Osteoblast (primary cell): ENCODE results near the gene CHRNA1. TPM values are rescaled to one million over a fixed set of nuclear protein-coding genes. Genes with fewer than 3 reads are reported as not detected.

Experiments used
- DNase-seq: peaks from one replicate; pipeline ENCODE4 v3.0.0; 2011; ENCODE audit warnings: low spot score, mixed read lengths; ENCODE audit not compliant: insufficient read length; ENCODE audit errors: missing footprints
- H2AFZ ChIP-seq: 2 replicates; pipeline ENCODE4 v1.6.0; 2011; ENCODE audit warnings: mild to moderate bottlenecking, low read length
- H3K27ac ChIP-seq: 2 replicates; pipeline ENCODE4 v1.5.1; 2011; ENCODE audit warnings: mild to moderate bottlenecking, low read depth, low read length, moderate library complexity
- H3K27me3 ChIP-seq: 2 replicates; pipeline ENCODE4 v1.6.0; 2012; ENCODE audit warnings: mild to moderate bottlenecking, control low read depth, inconsistent platforms, low read length, moderate library complexity; ENCODE audit not compliant: insufficient read depth
- H3K36me3 ChIP-seq: 2 replicates; pipeline ENCODE4 v1.5.1; 2011; ENCODE audit warnings: mild to moderate bottlenecking, low read length, control low read depth, moderate library complexity; ENCODE audit not compliant: insufficient read depth
- H3K4me1 ChIP-seq: 2 replicates; pipeline ENCODE4 v1.5.1; 2011; ENCODE audit warnings: mild to moderate bottlenecking, low read length, control low read depth, moderate library complexity; ENCODE audit not compliant: insufficient read depth
- H3K4me2 ChIP-seq: 2 replicates; pipeline ENCODE4 v1.6.0; 2011; ENCODE audit warnings: mild to moderate bottlenecking, low read length; ENCODE audit not compliant: insufficient read depth
- H3K4me3 ChIP-seq: fragments of 200-600 bp; sonication (generic); 3 replicates; pipeline ENCODE4 v1.5.1; 2012; ENCODE audit warnings: mild to moderate bottlenecking, low read length, inconsistent platforms; ENCODE audit not compliant: insufficient read depth
- H3K79me2 ChIP-seq: 2 replicates; pipeline ENCODE4 v1.6.0; 2012; ENCODE audit warnings: mild to moderate bottlenecking, low read length, control low read depth, inconsistent platforms; ENCODE audit not compliant: insufficient read depth
- H3K9me3 ChIP-seq: 2 replicates; pipeline ENCODE4 v1.5.1; 2011; ENCODE audit warnings: low read depth, low read length, control low read depth
- H4K20me1 ChIP-seq: 2 replicates; pipeline ENCODE4 v1.6.0; 2012; ENCODE audit warnings: mild to moderate bottlenecking, low read length, control low read depth; ENCODE audit not compliant: insufficient read depth
- CTCF ChIP-seq: IDR thresholded peaks from 2 replicates; pipeline ENCODE4 v1.5.1; 2011; ENCODE audit warnings: mild to moderate bottlenecking, low read depth, low read length, moderate library complexity; ENCODE audit errors: extremely low read depth
- total RNA-seq: library from RNA; depleted of rRNA; stranded (reverse); fragments of >200 nt; gene quantifications from 2 replicates; pipeline ENCODE4 v1.2.3, GENCODE V29; 2012

CHRNA1 gene
- total RNA-seq, 1 donor: not detected

- Histone ChIP-seq H2AFZ (no peak overlapping the region), H3K79me2 (no peaks in the 10 kb centered on the region), H3K4me3 (no peak overlapping the region), H3K27ac (peak overlapping the region; percentile 40), H3K36me3 (peaks cover 2% of the 10 kb centered on the region), H3K4me1 (peaks cover 24% of the 10 kb centered on the region), H3K9me3 (no peaks in the 10 kb centered on the region), H4K20me1 (no peaks in the 10 kb centered on the region), H3K27me3 (no peaks in the 10 kb centered on the region), H3K4me2 (no peak overlapping the region)
- no peak for TF ChIP-seq CTCF
- DNase-seq: no peak
Observed at GRCh38 chr2:174802459-174802858, 38.2 kb upstream of the CHRNA1 start.

GRCh38 chr2:174800436-174801205 lies 36.3 kb upstream of the CHRNA1 start:
- Histone ChIP-seq H3K9me3 (no peaks in the 10 kb centered on the region), H2AFZ (no peak overlapping the region), H4K20me1 (no peaks in the 10 kb centered on the region), H3K79me2 (no peaks in the 10 kb centered on the region), H3K36me3 (no peaks in the 10 kb centered on the region), H3K4me1 (peaks cover 19% of the 10 kb centered on the region), H3K27me3 (no peaks in the 10 kb centered on the region), H3K27ac (no peak overlapping the region), H3K4me2 (no peak overlapping the region), H3K4me3 (no peak overlapping the region)
- DNase-seq: no peak
- no peak for TF ChIP-seq CTCF

GRCh38 chr2:174798801-174799200 lies 34.5 kb upstream of the CHRNA1 start:
- no peaks in the 10 kb centered on the region for H3K79me2 ChIP-seq
- no peak overlapping the region for H3K4me3 ChIP-seq
- no peaks in the 10 kb centered on the region for H3K27me3 ChIP-seq
- no peaks in the 10 kb centered on the region for H3K9me3 ChIP-seq
- H2AFZ ChIP-seq: no peak overlapping the region
- peaks cover 29% of the 10 kb centered on the region for H3K4me1 ChIP-seq
- no peak for TF ChIP-seq CTCF
- no peak for DNase-seq
- no peaks in the 10 kb centered on the region for H3K36me3 ChIP-seq
- no peaks in the 10 kb centered on the region for H4K20me1 ChIP-seq
- H3K4me2 ChIP-seq: no peak overlapping the region
- no peak overlapping the region for H3K27ac ChIP-seq

- Histone ChIP-seq H3K4me2 (no peak overlapping the region), H3K36me3 (no peaks in the 10 kb centered on the region), H3K27me3 (no peaks in the 10 kb centered on the region), H3K9me3 (no peaks in the 10 kb centered on the region), H4K20me1 (no peaks in the 10 kb centered on the region), H2AFZ (no peak overlapping the region), H3K4me3 (no peak overlapping the region), H3K79me2 (no peaks in the 10 kb centered on the region), H3K27ac (peak overlapping the region; percentile 16), H3K4me1 (peaks cover 29% of the 10 kb centered on the region)
- DNase-seq: peak; percentile 37
- TF ChIP-seq CTCF: no peak
Observed at GRCh38 chr2:174797781-174798276, 33.6 kb upstream of the CHRNA1 start.
